Measurements from ENCODE around the gene GGA3.
"Not testable (repeated sequence)": the region's sequence is repeated elsewhere in the genome, so short reads cannot be mapped to it uniquely, and the experiment has no call there.

Gene GGA3

DNA sequence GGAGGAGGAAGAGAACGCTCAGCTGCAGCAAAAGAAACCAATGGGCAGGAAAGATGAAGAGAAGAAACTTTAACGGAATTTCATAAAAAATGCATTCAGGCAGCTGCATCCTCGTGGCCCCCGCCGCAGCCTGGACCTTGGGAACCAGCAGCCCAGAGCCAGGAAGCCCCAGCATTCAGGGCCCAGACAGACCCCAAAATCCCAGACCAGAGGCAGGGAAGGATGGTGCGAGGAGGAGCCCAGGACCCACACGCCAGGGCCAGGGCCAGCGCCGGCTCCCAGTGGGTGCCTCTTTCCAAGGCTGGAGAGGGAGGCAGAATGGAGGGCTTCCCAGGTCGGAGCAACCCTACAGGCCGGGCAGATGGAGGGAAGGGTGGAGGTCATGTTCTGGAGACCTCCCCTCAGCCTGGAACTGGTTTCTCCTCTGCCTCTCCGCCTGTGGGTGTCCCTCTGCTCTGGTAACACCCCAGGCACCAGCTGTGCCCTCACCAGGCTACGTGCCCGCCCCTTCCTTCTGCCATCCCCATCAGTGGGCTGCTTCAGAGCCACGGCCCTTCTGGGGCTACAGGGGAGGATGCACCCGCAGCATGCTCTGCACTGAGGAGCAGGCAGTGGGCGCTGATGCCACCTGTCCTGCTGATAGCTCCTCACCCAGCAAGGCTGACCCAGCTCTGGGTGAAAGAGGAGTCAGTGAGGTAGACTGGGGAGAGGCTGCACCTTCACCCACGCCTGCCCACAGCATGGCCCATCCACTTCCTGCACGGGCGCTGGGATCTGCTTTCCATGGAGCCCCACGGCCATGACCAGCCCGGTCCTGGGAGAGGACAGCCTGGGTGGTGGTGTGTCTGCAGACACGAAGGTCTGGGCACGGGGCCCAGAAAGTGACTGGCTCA, 10.8 kb upstream of the GGA3 start:
- peak; percentile 68 to 88 for DNase-seq

DNA sequence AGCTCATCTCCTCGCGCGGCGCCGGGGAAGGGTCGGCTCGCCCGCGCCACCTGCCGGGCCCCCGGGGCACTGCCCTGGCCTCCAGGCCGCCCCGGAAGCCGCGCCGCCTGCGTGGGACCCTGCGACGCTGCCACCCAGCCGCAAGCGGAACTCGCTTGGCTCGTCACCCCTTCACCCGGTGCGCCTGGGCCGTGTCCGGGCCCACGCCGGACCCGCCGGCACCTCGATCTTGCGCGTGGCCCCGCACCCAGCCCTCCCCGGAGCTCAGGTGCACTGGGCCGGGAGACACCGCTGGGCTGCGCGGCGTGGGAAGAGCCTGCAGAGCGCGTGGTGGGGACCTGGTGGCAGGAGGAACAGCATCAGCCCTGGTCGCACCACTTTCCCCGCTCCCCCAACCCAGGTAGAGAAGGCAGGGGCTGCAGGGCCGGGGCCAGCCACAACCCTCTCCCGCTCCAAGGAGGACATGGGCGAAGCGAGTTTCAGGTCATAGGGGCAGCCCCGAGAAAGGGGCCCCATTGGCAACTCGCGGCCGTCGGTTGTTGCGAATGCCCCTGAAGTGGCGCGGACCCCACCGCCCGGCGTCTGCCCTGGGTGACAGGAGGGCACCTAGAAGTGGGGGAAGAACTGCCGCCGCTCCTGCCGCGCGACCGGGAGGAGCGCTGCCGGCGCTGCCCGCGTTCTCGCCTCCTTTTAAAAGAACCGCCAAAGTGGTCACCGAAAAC, 10.0 kb upstream of the GGA3 start:
- DNase-seq: peak; percentile 71 to 92

DNA sequence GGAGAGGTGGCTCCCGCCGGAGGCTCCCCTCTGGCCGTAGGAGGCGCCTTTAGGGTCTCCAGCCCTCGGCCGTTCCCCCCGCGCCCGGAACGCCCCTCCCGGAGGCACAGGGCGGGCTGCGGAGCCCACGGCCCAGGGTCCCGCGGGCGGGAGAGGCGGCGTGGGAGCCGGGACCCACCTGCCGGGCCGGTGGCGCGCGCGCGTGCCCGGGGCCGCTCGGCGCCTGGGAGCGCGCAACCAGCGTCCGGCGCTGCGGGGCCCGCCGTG, 9.5 kb upstream of the GGA3 start, which contains the start of gene MIF4GD:
MIF4GD (minus strand) TSS at position 266 of the 267 bp plus-strand sequence. CDS start 1,036 bp downstream, outside the sequence.
- no peak for DNase-seq

DNA sequence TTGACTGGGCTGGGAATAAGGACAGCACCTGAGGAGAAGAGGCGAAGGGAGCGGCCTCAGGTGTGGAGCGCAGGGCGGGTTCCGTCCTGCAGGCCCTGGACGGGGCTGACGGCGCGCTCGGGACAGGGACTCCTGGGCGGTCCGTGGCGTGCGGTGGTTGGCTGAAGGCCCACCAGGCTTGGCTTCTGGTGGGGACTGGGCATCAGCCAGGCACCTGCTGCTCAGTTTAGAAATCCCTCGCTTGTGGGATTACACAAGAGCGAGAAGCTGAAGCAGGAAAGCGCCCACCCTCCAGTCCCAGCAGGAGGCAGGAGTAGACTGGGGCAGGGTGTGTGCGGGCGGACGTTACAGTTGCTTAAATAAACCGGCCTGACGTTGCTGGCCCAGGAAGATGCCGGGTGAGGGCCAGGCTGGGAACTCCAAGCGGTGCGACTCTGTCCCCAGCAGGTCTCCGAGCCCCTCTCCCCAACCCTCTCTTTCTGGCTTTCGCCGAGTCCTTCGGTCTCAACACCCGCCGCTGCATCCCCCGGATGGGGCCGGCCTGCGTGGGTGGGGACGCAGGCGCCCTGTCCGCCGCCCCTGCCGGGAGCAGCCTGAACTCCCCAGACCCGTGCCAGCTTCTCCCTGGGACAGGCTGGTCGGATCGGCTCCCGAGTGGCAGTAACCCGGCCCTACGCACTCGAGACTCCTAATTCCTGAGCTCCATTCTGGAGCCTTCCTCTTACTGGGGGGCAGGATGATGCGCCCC, 9.0 kb upstream of the GGA3 start:
- DNase-seq: peak; percentile 91 to 96

- DNase-seq: no peak
Observed at GRCh38 chr17:75269844-75270217, 8.4 kb upstream of the GGA3 start.

GRCh38 chr17:75267411-75268232, 6.2 kb upstream of the GGA3 start:
- DNase-seq: peak in 1 of 2 experiments; percentile 42

GRCh38 chr17:75267153-75267410, 5.7 kb upstream of the GGA3 start:
- DNase-seq: no peak

DNA sequence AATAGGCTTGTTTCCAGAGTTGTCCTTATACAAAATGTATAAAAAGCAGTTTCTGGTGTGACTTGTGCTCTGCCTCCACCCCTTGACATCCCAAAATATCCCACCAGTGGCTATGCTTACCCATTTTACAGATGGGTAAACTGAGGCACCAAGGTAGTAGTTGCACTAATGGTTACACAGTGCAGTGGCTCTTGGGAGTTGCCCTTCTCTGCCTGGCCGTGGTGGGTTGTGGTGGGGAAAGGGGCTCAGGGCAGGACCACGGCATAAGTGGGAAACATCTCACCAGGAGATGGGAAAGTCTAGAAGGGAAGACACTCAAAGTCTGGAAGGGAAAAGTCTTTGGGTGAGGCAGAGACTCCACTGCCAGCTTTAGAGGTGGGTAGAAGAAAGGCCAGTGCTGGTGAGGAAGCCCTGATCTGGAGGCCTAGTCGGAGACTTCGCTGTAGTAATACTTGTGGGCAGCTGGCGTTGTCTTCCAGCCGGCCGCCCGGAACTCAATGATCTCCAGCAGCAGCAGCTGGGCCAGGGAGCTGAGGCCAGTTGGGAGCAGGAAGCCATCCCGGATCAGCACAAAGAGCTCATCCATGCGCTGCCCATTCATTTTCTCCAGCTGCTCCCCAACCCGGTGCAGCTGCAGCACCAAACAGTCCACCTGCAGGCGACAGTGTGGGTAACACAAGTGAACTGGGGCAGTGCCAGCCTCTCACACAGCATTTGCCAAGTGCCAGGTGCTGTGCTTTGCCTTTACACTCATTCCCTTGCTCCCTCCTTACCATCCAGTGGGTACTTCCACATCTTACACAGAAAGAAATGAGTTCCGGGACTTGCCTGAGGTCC, 5.1 kb upstream of the GGA3 start:
- DNase-seq: no peak

DNA sequence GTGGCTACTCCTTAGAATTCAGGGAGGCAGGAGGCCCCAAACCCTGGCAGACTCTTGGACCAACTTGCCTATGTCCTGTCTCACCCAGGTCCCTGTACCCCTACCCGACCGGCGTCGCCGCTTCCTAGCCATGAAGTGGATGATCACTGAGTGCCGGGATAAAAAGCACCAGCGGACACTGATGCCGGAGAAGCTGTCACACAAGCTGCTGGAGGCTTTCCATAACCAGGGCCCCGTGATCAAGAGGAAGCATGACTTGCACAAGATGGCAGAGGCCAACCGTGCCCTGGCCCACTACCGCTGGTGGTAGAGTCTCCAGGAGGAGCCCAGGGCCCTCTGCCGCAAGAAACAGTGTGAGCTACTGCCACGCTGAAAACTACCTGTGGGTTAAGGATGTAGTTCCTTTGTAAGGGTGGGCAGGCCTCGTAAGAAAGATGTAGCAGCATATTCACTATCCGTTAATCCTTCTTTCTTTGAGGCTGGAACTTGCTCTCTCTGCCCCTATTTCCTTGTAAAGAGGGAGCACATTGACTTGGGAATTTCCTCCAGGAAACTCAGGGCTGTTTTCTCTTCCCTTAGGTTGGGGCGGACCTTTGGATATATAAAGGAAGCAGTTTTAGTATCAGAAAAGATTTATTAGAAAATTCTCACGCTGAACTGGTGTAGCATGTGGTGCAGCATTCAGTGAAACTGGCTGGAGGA, 4.4 kb upstream of the GGA3 start:
- no peak for DNase-seq

- DNase-seq: no peak
Observed at GRCh38 chr17:75263055-75263454, 1.6 kb upstream of the GGA3 start.

- no peak for DNase-seq
Observed at GRCh38 chr17:75262112-75262606, 753 bp upstream of the GGA3 start.

DNA sequence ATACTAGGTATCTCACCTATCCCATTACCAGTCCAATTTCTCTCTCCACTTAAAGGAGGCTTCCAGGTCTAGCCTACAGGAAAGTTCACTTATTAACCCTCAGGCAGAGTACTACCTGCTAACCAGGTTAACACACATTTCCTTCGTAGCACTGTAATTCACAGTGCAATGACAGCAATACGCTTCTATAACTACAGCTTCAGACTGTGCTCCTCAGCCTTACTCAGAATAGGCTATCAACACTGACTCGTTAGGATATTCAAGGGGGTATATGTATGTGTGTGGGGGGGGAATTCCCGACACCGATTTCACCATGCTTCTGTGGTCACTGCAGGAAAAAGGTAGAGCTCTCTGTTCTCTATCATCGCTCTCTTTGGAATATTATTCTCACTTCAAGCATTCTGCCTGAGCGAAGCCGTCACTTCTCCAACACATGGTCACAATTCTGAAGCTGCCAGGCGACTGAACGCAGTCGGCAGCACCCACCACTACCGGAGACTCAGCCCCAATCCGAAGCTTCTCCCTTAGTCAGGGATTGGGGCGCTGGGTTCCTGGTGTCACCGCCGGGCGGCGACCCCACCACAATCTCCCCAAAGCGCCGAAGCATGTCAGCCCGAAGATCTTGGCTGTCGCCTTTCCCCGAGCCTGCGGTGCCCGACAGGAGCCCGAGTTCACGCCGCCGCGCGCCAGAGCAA, 618 bp downstream of the GGA3 start:
- DNase-seq: no peak

GRCh38 chr17:75257228-75257627, 4.2 kb downstream of the GGA3 start:
- not testable (repeated sequence) for DNase-seq

DNA sequence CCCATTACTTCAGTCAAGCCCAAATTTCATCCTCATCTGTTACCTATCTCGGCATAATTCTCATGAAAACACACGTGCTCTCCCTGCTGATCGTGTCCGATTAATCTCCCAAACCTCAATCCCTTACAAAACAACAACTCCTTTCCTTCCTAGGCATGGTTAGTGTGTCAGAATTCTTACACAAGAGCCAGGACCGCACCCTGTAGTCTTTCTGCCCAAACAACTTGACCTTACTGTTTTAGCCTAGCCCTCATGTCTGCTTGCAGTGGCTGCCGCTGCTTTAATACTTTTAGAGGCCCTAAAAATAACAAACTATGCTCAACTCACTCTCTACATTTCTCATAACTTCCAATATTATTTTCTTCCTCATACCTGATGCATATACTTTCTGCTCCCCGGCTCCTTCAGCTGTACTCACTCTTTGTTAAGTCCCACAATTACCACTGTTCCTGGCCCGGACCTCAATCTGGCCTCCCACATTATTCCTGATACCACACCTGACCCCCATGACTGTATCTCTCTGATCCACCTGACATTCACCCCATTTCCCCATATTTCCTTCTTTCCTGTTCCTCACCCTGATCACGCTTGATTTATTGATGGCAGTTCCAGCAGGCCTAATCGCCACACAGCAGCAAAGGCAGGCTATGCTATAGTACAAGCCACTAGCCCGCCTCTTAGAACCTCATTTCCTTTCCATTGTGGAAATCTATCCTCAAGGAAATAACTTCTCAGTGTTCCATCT, 5.3 kb downstream of the GGA3 start:
- not testable (repeated sequence) for DNase-seq

DNA sequence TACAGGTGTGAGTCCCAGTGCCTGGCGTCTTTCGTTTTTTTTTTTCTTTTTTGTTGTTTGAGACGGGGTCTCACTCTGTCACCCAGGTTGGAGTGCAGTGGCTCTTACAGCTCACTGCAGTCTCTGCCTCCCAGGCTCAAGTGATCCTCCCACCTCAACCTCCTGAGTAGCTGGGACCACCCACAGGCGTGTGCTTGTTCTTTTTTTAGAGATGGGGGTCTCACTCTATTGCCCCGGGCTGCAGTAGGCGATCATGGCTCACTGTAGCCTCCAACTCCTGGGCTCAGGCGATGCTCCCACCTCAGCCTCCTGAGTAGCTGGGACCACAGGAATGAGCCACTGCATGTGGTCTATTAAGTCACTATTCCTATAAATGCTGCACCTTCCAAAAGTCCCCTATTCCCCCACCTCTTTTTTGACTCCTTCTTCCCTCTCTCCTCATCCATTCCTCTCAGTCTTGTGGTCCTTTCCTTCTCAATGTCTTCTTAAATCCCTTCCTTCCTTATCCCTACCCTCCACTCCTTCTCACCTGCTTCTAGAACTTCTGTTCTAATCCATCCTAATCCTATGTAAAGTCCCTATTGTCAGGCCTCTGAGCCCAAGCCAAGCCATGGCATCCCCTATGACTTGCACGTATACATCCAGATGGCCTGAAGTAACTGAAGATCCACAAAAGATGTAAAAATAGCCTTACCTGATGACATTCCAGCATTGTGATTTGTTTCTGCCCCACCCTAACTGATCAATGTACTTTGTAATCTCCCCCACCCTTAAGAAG, 9.2 kb downstream of the GGA3 start:
- peak in 1 of 2 experiments; percentile 49 for DNase-seq

DNA sequence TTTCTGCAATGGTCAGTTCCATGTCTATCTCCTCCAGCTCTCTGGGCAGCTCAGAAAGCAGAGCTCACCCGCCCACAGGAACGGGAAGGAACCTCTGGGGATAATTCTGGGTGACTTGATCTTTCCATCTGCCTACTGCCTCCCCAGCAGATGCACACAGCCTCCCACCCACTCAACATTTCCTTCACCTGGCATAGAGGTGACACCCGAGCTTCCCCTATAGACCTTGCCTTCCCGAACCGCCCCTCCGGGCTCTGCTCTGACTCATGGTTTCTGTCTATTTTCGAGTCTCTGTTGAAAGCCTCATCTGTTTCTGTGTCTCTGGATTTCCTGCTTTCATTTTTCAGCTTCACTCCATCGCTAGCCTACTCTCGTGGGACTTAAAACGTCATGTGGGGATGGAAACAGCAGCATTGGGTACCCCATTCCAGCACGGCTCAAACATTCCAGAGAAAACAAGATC, 11.4 kb downstream of the GGA3 start:
- no peak for DNase-seq

DNA sequence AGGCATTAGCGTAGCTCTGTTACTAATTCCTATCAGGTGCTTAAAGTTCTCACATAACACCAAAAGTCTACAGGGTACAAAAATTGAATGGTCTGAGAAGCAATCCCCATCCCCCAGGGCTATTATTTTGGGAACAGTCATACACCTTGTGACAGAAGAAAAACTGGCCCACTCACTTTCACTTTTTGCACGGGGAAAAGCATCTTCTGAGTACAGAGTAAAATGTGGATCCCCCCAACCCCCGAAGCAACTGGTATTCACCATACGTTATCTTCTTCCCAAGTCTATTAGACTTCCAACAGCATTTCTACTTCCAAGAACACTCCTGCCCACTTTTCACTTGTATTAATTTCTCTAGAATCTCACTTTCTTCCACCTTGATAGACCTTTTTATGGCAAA, 11.8 kb downstream of the GGA3 start:
- DNase-seq: no peak

GRCh38 chr17:75246404-75246803, 15.0 kb downstream of the GGA3 start:
- DNase-seq: no peak

- no peak for DNase-seq
Observed at GRCh38 chr17:75245011-75245410, 16.4 kb downstream of the GGA3 start.
